IPS DF 6.9 (cell line): ENCODE measurements around the gene DMD.

Experiments used
- DNase-seq: peaks from one replicate; pipeline ENCODE4 v3.0.0-alpha.2; 2013; ENCODE audit warnings: low read depth, low spot score
- H3K27ac ChIP-seq: one replicate; pipeline ENCODE4 v1.5.1; 2013; ENCODE audit warnings: low read length, control low read depth
- H3K27me3 ChIP-seq: 2 replicates; pipeline ENCODE4 v1.6.1; 2013; ENCODE audit warnings: mild to moderate bottlenecking, low read length; ENCODE audit not compliant: control insufficient read depth, insufficient read depth
- H3K36me3 ChIP-seq: 2 replicates; pipeline ENCODE4 v1.6.1; 2013; ENCODE audit warnings: low read length; ENCODE audit not compliant: control insufficient read depth, insufficient read depth
- H3K4me1 ChIP-seq: 2 replicates; pipeline ENCODE4 v1.6.1; 2013; ENCODE audit warnings: low read length; ENCODE audit not compliant: control insufficient read depth, insufficient read depth
- H3K4me3 ChIP-seq: 2 replicates; pipeline ENCODE4 v1.5.1; 2013; ENCODE audit warnings: mild to moderate bottlenecking, low read length
- H3K9me3 ChIP-seq: 2 replicates; pipeline ENCODE4 v1.6.1; 2013; ENCODE audit warnings: low read length, inconsistent platforms; ENCODE audit not compliant: control insufficient read depth, insufficient read depth
- WGBS: extraction: QIAGEN DNeasy Blood & Tissue Kit; methylation state at CpG from one replicate; pipeline ENCODE4 v1.1.7; 2013; ENCODE audit warnings: mixed read lengths, missing lambda C conversion rate; ENCODE audit not compliant: insufficient read length, insufficient coverage; 5-methylcytosine and 5-hydroxymethylcytosine counted together

The DMD gene

DNA sequence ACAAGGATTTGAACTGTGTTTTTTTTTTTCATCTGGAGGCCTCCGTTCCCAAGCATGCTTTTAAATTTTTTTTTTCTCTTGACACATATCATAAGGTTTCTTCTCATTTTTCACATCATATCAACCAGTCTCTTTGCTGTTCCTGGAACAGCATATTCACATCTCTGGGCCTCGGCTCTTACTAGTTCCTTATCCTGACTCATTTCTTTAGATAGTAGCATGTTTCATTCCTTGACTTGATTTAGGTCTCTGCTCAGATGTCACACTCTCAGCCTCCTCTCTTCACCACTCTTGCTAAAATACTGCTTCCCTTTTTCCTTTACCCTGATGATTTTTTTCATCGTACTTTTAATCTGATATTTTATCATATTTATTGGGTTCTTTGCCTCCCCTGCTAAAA is 1163.1 kb downstream of the DMD start:
- H3K27ac ChIP-seq = no peak overlapping the region
- H3K9me3 ChIP-seq = no peaks in the 10 kb centered on the region
- DNase-seq = no peak
- WGBS = no CpG with 5 or more reads among the region's 3 CpGs
- H3K27me3 ChIP-seq = no peaks in the 10 kb centered on the region
- no peak overlapping the region for H3K4me3 ChIP-seq
- no peaks in the 10 kb centered on the region for H3K4me1 ChIP-seq
- H3K36me3 ChIP-seq = no peaks in the 10 kb centered on the region

DNA sequence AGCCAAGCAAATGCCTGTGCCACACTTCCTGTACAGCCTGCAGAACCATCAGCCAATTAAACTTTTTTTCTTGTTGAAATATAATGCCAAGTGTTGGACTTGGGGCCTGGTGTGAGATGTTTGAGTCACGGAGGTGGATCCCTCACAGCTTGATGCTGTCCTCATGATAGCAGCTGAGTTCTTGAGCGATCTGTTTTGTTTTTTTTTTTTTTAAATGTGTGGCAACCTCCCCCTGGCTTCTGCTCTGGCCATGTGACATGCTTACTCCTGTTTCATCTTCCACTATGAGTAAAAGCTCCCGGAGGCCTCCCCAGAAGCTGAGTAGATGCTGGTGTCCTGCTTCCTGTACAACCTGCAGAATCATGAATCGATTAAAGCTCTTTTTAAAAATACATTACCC is 1166.2 kb downstream of the DMD start:
- Histone ChIP-seq H3K36me3 (no peaks in the 10 kb centered on the region), H3K27me3 (no peaks in the 10 kb centered on the region), H3K27ac (no peak overlapping the region), H3K4me3 (no peak overlapping the region), H3K4me1 (no peaks in the 10 kb centered on the region), H3K9me3 (no peaks in the 10 kb centered on the region)
- DNase-seq = no peak
- no CpG with 5 or more reads among the region's 4 CpGs for WGBS

DNA sequence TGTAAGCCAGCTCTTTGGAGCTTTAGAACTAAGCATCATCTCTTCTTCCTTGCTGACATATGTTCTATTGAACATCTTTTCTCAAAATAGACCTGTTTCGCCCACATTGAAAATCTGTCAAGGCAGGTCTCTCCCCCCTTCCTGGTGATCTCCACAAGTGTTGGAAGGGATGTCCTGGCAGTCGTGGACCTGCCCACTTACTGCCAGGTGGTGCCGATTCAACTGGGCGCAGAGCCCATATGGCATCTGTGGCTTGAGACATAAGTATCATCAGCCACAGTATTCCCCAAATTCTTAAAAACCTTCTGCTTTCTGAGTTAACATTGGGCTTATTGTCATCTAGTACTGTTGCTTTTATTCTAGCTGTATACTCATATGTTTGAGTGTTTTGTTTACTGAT is 1170.2 kb downstream of the DMD start:
- H3K27me3 ChIP-seq = no peaks in the 10 kb centered on the region
- WGBS = no CpG with 5 or more reads among the region's 4 CpGs
- no peak overlapping the region for H3K27ac ChIP-seq
- DNase-seq = no peak
- H3K4me3 ChIP-seq = no peak overlapping the region
- no peaks in the 10 kb centered on the region for H3K36me3 ChIP-seq
- no peaks in the 10 kb centered on the region for H3K4me1 ChIP-seq
- no peaks in the 10 kb centered on the region for H3K9me3 ChIP-seq

DNA sequence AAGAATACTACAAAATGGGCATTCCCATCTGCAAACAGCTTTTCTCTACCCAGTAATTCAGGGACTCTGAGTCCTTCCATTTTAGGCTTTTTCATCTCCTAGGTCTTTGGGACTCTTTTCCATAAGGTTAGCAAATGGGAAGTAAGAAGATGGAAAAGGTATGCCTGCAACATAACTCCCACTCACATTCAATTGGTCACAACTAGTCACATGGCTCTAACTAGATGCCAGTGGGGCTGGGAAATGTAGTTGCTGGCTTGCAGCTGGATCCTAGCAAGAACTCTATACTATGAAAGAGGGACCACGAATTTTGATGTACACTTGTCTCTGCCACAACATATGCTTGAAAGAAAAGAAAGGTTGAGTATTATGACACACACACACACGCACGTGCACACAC is 1184.6 kb downstream of the DMD start:
- H3K27ac ChIP-seq = no peak overlapping the region
- H3K9me3 ChIP-seq = no peaks in the 10 kb centered on the region
- H3K4me1 ChIP-seq = no peaks in the 10 kb centered on the region
- no CpG with 5 or more reads among the region's 3 CpGs for WGBS
- no peaks in the 10 kb centered on the region for H3K27me3 ChIP-seq
- no peak for DNase-seq
- no peaks in the 10 kb centered on the region for H3K36me3 ChIP-seq
- no peak overlapping the region for H3K4me3 ChIP-seq

DNA sequence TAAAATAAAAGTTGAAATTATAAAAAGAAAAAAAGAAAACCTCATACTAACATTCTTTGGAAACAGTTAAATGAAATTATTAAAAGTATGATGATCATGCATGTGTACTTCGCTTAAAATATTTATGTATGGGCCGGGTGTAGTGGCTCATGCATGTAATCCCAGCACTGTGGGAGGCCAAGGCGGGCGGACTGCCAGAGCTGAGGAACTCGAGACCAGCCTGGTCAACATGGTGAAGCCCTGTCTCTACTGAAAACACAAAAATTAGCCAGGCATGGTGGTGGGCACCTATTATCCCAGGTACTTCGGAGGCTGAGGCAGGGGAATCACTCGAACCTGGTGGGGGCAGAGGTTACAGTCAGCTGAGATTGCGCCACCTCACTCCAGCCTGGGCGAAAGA is 1187.3 kb downstream of the DMD start:
- Histone ChIP-seq H3K27me3 (no peaks in the 10 kb centered on the region), H3K4me1 (no peaks in the 10 kb centered on the region), H3K27ac (no peak overlapping the region), H3K36me3 (no peaks in the 10 kb centered on the region), H3K9me3 (no peaks in the 10 kb centered on the region), H3K4me3 (no peak overlapping the region)
- DNase-seq = no peak
- no CpG with 5 or more reads among the region's 9 CpGs for WGBS

DNA sequence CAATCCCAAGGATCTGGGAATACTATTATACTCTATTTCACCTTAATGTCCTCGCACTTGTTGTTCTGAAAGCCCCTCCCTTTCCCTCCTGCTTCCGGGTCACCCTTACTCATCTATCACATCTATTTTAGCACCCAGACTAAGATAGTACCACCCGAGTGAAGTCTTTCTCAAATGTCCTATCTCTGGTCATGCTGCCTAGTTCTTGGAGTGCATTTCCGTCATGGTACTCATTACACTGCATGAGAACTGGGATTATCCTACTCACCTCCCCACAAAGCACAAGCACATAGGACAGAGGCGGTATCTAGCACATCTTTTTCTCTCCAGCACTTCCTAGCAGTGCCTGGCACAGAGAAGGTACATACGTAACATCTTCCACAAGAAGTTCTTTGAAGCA is 1195.2 kb downstream of the DMD start:
- Histone ChIP-seq H3K27me3 (no peaks in the 10 kb centered on the region), H3K27ac (no peak overlapping the region), H3K4me1 (no peaks in the 10 kb centered on the region), H3K4me3 (no peak overlapping the region), H3K36me3 (no peaks in the 10 kb centered on the region), H3K9me3 (no peaks in the 10 kb centered on the region)
- WGBS = no CpG with 5 or more reads among the region's 6 CpGs
- no peak for DNase-seq

DNA sequence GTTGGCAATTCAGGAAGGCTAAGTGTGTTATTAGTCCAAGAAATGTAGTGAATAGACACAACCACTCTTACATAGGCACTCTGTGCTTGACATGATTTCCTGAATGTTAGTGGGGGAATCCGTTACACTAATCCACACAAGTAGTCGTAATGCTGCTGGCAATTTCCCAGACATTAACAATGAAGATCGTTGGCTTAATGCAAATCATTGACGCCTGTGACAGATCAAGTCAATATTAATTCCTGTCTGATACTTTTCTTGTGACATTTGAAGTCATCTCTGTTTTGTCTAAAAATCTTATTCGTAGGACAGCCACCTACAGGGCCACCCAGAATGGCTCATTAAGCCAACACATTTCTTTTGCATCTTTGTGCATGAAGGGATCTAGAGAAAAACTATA is 1200.4 kb downstream of the DMD start:
- no peak for DNase-seq

DNA sequence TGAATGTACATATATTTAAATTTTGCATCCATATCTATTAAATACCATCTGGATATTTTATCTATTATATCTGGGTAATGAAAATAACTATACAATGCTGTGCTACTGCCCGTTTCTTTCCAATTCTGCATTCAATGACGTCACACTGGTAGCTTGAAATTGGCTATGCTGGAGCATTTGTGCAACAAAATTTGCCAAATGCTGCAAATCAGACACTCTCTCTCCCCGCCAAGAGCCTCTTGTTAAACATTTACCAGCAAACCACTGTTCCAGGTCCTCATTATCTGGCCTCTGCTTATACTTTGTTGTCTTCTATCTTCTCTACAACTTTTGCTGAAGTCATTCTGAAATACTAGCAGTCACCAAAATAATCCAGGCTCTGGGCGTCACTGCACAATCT is 1201.1 kb downstream of the DMD start:
- Histone ChIP-seq H3K36me3 (no peaks in the 10 kb centered on the region), H3K9me3 (no peaks in the 10 kb centered on the region), H3K4me3 (no peak overlapping the region), H3K27me3 (no peaks in the 10 kb centered on the region), H3K27ac (no peak overlapping the region), H3K4me1 (no peaks in the 10 kb centered on the region)
- no CpG with 5 or more reads among the region's 4 CpGs for WGBS
- no peak for DNase-seq

More for the DNA sequence above, 1200.4 kb downstream of the DMD start:
- H3K36me3 ChIP-seq = no peaks in the 10 kb centered on the region
- WGBS = no CpG with 5 or more reads among the region's 5 CpGs
- H3K27ac ChIP-seq = no peak overlapping the region
- no peaks in the 10 kb centered on the region for H3K9me3 ChIP-seq
- H3K4me1 ChIP-seq = no peaks in the 10 kb centered on the region
- no peaks in the 10 kb centered on the region for H3K27me3 ChIP-seq
- no peak overlapping the region for H3K4me3 ChIP-seq

DNA sequence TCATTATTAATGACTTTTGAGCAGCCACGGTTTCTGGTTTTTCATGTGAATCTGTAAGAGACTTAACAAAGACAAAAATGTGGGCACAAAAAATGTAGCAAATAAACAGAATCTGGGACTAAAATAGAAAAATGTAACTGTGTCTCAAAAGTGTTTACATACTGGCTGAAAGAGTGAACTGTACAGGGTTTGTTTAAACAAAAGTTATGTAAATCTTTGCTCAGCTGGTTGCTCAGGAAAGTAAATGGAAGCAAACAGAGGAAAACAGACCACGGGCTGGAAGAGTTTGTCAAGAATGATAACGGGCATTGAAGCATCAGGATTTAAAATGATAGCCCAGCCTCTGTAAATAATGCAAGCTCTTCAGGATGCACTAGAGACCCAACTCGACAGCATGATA is 1217.7 kb downstream of the DMD start:
- no peak overlapping the region for H3K4me3 ChIP-seq
- no peak overlapping the region for H3K27ac ChIP-seq
- no CpG with 5 or more reads among the region's 4 CpGs for WGBS
- no peak for DNase-seq
- no peaks in the 10 kb centered on the region for H3K36me3 ChIP-seq
- H3K27me3 ChIP-seq = no peaks in the 10 kb centered on the region
- no peaks in the 10 kb centered on the region for H3K9me3 ChIP-seq
- no peaks in the 10 kb centered on the region for H3K4me1 ChIP-seq

DNA sequence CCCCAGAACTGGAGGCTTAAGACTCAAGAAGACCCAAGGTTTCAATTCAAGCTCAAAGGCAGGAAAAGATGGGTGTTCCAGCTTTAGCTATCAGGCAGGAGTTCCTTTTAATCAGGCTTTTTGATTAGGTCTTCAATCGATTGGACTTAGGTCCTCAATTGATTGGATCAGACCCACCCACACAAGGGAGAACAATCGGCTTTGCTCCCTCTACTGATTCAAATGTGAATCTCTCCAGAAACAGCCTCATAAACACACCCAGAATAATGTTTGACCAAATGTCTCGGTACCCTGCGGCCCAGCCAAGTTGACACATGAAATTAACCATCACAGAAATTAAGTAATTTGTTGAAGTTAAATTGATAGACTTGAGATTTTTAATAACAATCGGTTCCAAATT is 1222.4 kb downstream of the DMD start:
- H3K27ac ChIP-seq = no peak overlapping the region
- WGBS = no CpG with 5 or more reads among the region's 5 CpGs
- H3K9me3 ChIP-seq = no peaks in the 10 kb centered on the region
- H3K4me1 ChIP-seq = no peaks in the 10 kb centered on the region
- no peaks in the 10 kb centered on the region for H3K36me3 ChIP-seq
- DNase-seq = no peak
- no peak overlapping the region for H3K4me3 ChIP-seq
- H3K27me3 ChIP-seq = no peaks in the 10 kb centered on the region

DNA sequence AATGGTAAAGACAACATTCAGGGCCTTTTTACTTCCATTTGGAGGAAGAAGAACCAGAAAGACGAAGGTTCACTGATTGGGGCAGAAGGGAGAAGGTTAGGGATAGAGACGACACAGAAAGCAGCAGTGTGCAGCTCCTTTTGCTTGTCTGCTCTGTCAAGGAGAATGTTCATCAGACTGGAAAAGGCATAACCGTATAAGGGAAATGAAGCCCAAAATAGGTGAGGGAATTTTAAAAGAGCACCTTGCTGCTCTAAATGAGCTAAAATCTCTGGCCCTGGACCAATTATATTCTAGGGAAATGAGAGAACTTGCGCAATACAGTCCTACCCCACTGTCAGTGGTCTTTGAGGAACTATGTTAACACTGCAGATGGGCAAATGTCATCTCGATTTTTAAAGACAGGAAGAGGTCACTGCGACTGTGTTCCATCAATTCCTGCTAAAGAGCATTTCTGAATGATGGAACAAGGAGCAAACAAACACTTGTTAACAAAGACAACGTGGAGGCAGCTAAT is 1229.7 kb downstream of the DMD start:
- H3K9me3 ChIP-seq = no peaks in the 10 kb centered on the region
- H3K27me3 ChIP-seq = no peaks in the 10 kb centered on the region
- H3K36me3 ChIP-seq = no peaks in the 10 kb centered on the region
- no peak for DNase-seq
- whole genome bisulfite sequencing = no CpG with 5 or more reads among the region's 7 CpGs
- no peak overlapping the region for H3K27ac ChIP-seq
- no peak overlapping the region for H3K4me3 ChIP-seq
- H3K4me1 ChIP-seq = no peaks in the 10 kb centered on the region
